ENCODE measurements around the gene MAZ. TPM values are rescaled to one million over a fixed set of nuclear protein-coding genes. Genes with fewer than 3 reads are reported as not detected.

The MAZ gene
- polyA plus RNA-seq, 1 donor from 2014 or later, result 147 TPM

DNA sequence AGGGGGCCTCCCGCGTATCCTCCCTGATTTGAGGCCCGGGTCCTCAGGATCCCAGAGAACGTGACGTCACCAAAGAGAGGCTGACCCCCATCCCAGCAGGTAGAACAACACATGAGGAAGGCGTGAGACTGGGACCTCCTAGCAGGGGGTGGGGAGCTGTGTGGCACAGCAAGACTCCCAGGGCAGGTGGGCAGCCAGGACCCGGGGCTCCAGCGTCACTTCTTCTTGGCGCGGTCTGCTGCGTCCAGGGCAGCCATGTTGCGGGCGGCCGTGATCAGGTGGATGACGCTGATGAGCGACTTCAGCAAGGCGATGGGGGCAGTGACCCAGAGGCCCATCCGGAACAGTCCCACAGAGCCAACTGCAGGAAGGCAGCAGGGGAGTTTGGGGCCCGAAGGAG lies 52.6 kb downstream of the MAZ start:
- Histone ChIP-seq H3K4me3 (ENCODE audit: low read length) (no peak overlapping the region), H3K9me3 (ENCODE audit: low read length) (no peaks in the 10 kb centered on the region), H3K27me3 (ENCODE audit: insufficient read depth, low read depth, low read length) (no peaks in the 10 kb centered on the region), H3K79me2 (replicated peaks; ENCODE audit: insufficient read depth, low read length) (peaks cover 6% of the 10 kb centered on the region), H3K9me2 (ENCODE audit: insufficient read depth, low read length) (no peaks in the 10 kb centered on the region), H3F3A (ENCODE audit: insufficient read depth, low read length, poor library complexity, severe bottlenecking) (no peaks in the 10 kb centered on the region), H3K27ac (ENCODE audit: low read length) (no peak overlapping the region), H2AFZ (ENCODE audit: low read depth, low read length) (no peak overlapping the region), H3K4me2 (ENCODE audit: low read length) (no peak overlapping the region), H4K20me1 (ENCODE audit: insufficient read depth) (no peaks in the 10 kb centered on the region), H3K9ac (ENCODE audit: low read length) (no peak overlapping the region), H3K36me3 (ENCODE audit: insufficient read depth, low read length) (no peaks in the 10 kb centered on the region)
- no peak for TF ChIP-seq TAF1 (IDR thresholded peaks at IDR 0.05; ENCODE audit: low read depth)
- no peak for TF ChIP-seq EZH2 (IDR thresholded peaks at IDR 0.05; ENCODE audit: borderline replicate concordance, insufficient read depth, low read length, poor library complexity, severe bottlenecking)
- TF ChIP-seq EP300 (conservative IDR thresholded peaks at IDR 0.05; ENCODE audit: poor library complexity, severe bottlenecking), result no peak
- no peak for TF ChIP-seq SMC3 (conservative IDR thresholded peaks at IDR 0.05; ENCODE audit: poor library complexity)

DNA sequence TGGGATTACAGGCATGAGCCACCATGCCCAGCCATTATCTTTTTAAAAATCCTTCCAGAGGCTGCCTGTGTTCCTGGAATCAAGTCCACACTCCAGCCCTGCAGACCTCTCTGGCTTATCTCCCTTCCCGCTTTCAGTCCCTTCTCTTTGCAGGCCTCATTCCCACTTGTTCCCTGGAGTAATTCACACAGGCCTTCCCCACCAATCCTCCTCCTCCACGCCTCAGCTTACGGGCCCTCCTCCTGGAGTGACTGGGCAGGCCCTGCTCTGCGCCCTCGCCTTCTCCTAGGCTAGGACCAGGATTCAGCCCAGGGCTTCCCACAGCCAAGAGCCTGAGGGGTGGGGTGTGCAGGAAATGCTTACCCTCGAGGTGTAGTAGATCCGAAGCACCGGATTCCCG lies 53.9 kb downstream of the MAZ start:
- TF ChIP-seq SMC3 (conservative IDR thresholded peaks at IDR 0.05; ENCODE audit: poor library complexity) (no peak), RAD21 (conservative IDR thresholded peaks at IDR 0.05) (no peak), TAF1 (IDR thresholded peaks at IDR 0.05; ENCODE audit: low read depth) (no peak)
- Histone ChIP-seq H3K27ac (ENCODE audit: low read length) (no peak overlapping the region), H2AFZ (ENCODE audit: low read depth, low read length) (no peak overlapping the region)

More for the DNA sequence above, 53.9 kb downstream of the MAZ start:
- H3K36me3 ChIP-seq (ENCODE audit: insufficient read depth, low read length), result no peaks in the 10 kb centered on the region
- H3K4me3 ChIP-seq (ENCODE audit: low read length), result no peak overlapping the region
- H3K27me3 ChIP-seq (ENCODE audit: insufficient read depth, low read depth, low read length), result no peaks in the 10 kb centered on the region
- no peaks in the 10 kb centered on the region for H3K9me3 ChIP-seq (ENCODE audit: low read length)
- no peak overlapping the region for H3K9ac ChIP-seq (ENCODE audit: low read length)
- H3K4me2 ChIP-seq (ENCODE audit: low read length), result no peak overlapping the region
- H3K9me2 ChIP-seq (ENCODE audit: insufficient read depth, low read length), result no peaks in the 10 kb centered on the region
- H3K79me2 ChIP-seq (replicated peaks; ENCODE audit: insufficient read depth, low read length), result peaks cover 6% of the 10 kb centered on the region
- H3F3A ChIP-seq (ENCODE audit: insufficient read depth, low read length, poor library complexity, severe bottlenecking), result no peaks in the 10 kb centered on the region
- no peaks in the 10 kb centered on the region for H4K20me1 ChIP-seq (ENCODE audit: insufficient read depth)

Small RNA genes lying within 50 kb of the gene (small RNA-seq; reads per million reads assigned to genes)
- 0 reads per million in 3 experiments for gene AC009133.6
- 0 reads per million in 3 experiments for gene AC120114.4

Other genes with a start within 250 kb of the MAZ start
- 0.09 TPM in 1 of 2 replicates, not detected in the other for gene SPN, start 143.3 kb upstream of the MAZ start, polyA plus RNA-seq
- 2.7 and 3.9 TPM in 2 replicates for gene QPRT, start 127.3 kb upstream of the MAZ start, polyA plus RNA-seq
- gene C16orf54, start 60.5 kb upstream of the MAZ start, polyA plus RNA-seq, result not detected in 2 replicates
- gene ZG16, start 28.3 kb upstream of the MAZ start, polyA plus RNA-seq, result not detected in 2 replicates
- gene KIF22, start 15.8 kb upstream of the MAZ start, polyA plus RNA-seq, result 81.1 and 89.7 TPM in 2 replicates
- gene PRRT2, start 5.7 kb downstream of the MAZ start, polyA plus RNA-seq, result 84.2 and 105 TPM in 2 replicates
- gene PAGR1, start 9.6 kb downstream of the MAZ start, polyA plus RNA-seq, result 86.8 and 88.7 TPM in 2 replicates
- 2.5 and 5.7 TPM in 2 replicates for gene MVP, start 13.9 kb downstream of the MAZ start, polyA plus RNA-seq
- 92.6 and 95.6 TPM in 2 replicates for gene CDIPT, start 56.7 kb downstream of the MAZ start, polyA plus RNA-seq
- 48.8 and 52.7 TPM in 2 replicates for gene SEZ6L2, start 93.0 kb downstream of the MAZ start, polyA plus RNA-seq
- gene ASPHD1, start 94.0 kb downstream of the MAZ start, polyA plus RNA-seq, result 38.9 and 48.2 TPM in 2 replicates
- 55.0 and 70.7 TPM in 2 replicates for gene KCTD13, start 119.7 kb downstream of the MAZ start, polyA plus RNA-seq
- 154 and 157 TPM in 2 replicates for gene TMEM219, start 155.6 kb downstream of the MAZ start, polyA plus RNA-seq
- gene TAOK2, start 167.3 kb downstream of the MAZ start, polyA plus RNA-seq, result 62.7 and 65.5 TPM in 2 replicates
- 51.2 and 65.4 TPM in 2 replicates for gene HIRIP3, start 189.1 kb downstream of the MAZ start, polyA plus RNA-seq
- 106 and 130 TPM in 2 replicates for gene INO80E, start 189.7 kb downstream of the MAZ start, polyA plus RNA-seq
- 7.3 and 8.5 TPM in 2 replicates for gene DOC2A, start 204.5 kb downstream of the MAZ start, polyA plus RNA-seq
- not detected in 2 replicates for gene C16orf92, start 216.7 kb downstream of the MAZ start, polyA plus RNA-seq
- gene TLCD3B, start 224.7 kb downstream of the MAZ start, polyA plus RNA-seq, result 18.9 and 21.7 TPM in 2 replicates